Gastrocnemius medialis (tissue), 4 donors: ENCODE results near the gene CASP9.

ENCODE experiments used
- POLR2A ChIP-seq, 2 donors: fragments of 450-650 bp; IDR thresholded peaks; one replicate each; pipeline ENCODE4 v1.6.1; 2017; ENCODE audit warnings: antibody characterized with exemption in 2 of 2, mild to moderate bottlenecking in 2 of 2, moderate library complexity in 2 of 2
- TF ChIP-seq, protein P1 (sequence below), 5 experiments: fragments of 450-650 bp in 3 of 5; fragments of 200-600 bp in 2 of 5; sonication (generic) in 2 of 5; IDR thresholded peaks in 4 of 5; conservative IDR thresholded peaks in 1 of 5; 1 replicate in 4 of 5; 2 replicates in 1 of 5; pipeline ENCODE4 v1.5.1; 2016 to 2019; ENCODE audit warnings: antibody characterized with exemption in 5 of 5, mild to moderate bottlenecking in 3 of 5, moderate library complexity in 3 of 5

DNA sequence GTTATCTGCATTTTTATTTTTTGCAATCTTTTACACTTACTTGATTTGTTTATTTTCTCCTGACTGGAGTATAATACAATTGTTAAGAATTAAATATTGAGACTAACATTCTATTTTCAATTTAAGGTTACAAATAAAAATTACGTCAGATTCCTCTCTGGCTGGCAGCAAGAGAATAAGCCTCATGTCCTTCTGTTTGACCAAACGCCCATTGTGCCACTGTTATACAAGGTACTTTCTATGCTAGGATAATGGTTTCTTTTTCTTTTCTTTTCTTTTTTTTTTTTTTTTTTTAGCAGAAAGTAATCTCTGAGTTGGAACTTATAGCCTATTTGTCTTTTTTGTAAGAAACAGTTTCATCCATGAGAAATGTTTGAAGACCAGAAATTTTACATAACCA is 22.6 kb upstream of the CASP9 start:
- TF ChIP-seq, protein P1, sequence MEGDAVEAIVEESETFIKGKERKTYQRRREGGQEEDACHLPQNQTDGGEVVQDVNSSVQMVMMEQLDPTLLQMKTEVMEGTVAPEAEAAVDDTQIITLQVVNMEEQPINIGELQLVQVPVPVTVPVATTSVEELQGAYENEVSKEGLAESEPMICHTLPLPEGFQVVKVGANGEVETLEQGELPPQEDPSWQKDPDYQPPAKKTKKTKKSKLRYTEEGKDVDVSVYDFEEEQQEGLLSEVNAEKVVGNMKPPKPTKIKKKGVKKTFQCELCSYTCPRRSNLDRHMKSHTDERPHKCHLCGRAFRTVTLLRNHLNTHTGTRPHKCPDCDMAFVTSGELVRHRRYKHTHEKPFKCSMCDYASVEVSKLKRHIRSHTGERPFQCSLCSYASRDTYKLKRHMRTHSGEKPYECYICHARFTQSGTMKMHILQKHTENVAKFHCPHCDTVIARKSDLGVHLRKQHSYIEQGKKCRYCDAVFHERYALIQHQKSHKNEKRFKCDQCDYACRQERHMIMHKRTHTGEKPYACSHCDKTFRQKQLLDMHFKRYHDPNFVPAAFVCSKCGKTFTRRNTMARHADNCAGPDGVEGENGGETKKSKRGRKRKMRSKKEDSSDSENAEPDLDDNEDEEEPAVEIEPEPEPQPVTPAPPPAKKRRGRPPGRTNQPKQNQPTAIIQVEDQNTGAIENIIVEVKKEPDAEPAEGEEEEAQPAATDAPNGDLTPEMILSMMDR (IDR thresholded peaks at IDR 0.05 in 4 of 5, conservative IDR thresholded peaks at IDR 0.05 in 1 of 5): no peak
- TF ChIP-seq POLR2A (IDR thresholded peaks at IDR 0.05): no peak
